ENCODE data around the gene PDXDC1.
"Not testable (repeated sequence)": the region's sequence is repeated elsewhere in the genome, so short reads cannot be mapped to it uniquely, and the experiment has no call there.

PDXDC1 gene

DNA sequence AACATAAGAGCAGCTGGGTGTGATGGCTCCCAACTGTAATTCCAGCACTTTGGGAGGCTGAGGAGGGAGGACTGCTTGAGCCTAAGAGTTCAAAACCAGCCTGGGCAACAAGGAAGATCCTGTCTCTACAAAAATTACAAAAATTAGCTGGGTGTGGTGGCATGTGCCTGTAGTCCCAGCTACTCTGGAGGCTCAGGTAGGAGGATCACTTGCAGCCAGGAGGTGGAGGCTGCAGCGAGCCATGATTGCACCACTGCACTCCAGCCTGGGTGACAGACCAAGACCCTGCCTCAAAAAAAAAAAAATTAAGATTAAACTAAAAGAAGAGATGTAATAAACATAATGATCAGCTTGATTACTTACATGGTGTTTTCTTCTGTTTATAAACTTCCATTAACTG lies 75.6 kb downstream of the PDXDC1 start:
- CTCF ChIA-PET = not testable (repeated sequence)

GRCh38 chr16:15051387-15051951 lies 76.6 kb downstream of the PDXDC1 start:
- peaks cover 26% of the 10 kb centered on the region for H3K4me1 Mint-ChIP-seq
- CTCF ChIA-PET = no interaction called here

More for the DNA sequence above, 75.6 kb downstream of the PDXDC1 start:
- H3K4me3 Mint-ChIP-seq, H3K9me3 Mint-ChIP-seq, H3K27ac Mint-ChIP-seq, H3K27me3 Mint-ChIP-seq, DNase-seq: not testable (repeated sequence)
- Mint-ChIP-seq H3K4me1 (peaks cover 22% of the 10 kb centered on the region), H3K36me3 (peaks cover 13% of the 10 kb centered on the region)

GRCh38 chr16:15052747-15053476 lies 78.1 kb downstream of the PDXDC1 start:
- CTCF ChIA-PET = no interaction called here

More at GRCh38 chr16:15051387-15051951, 76.6 kb downstream of the PDXDC1 start:
- Mint-ChIP-seq H3K9me3 (no peaks in the 10 kb centered on the region), H3K27ac (no peak overlapping the region), H3K36me3 (peaks cover 10% of the 10 kb centered on the region), H3K27me3 (no peaks in the 10 kb centered on the region), H3K4me3 (no peak overlapping the region)
- no peak for DNase-seq

DNA sequence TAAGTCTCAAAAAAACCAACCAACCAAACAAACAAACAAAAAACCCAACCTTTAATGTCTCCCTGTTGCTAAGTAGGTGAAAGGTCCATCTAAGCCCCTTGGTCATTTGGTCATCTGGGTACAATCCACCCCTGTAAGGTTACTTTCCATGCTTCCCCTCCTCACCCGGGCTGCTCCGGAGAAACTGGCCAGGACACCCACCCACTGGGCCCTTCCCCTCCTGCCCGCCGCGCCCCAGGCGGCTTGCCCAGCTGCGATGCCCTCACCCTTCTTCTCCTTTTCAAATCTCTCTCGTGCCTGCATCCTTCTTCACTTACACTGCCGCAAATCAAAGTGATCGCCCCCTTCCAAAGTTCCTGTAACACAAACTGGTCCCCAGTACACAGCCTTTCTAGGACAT lies 79.1 kb downstream of the PDXDC1 start:
- Mint-ChIP-seq H3K4me1 (peaks cover 27% of the 10 kb centered on the region), H3K9me3 (no peaks in the 10 kb centered on the region), H3K27ac (no peak overlapping the region), H3K4me3 (peak overlapping the region; percentile 91), H3K27me3 (no peaks in the 10 kb centered on the region), H3K36me3 (peaks cover 5% of the 10 kb centered on the region)
- CTCF ChIA-PET = no interaction called here
- DNase-seq = no peak

More at GRCh38 chr16:15052747-15053476, 78.1 kb downstream of the PDXDC1 start:
- Mint-ChIP-seq H3K36me3 (peaks cover 2% of the 10 kb centered on the region), H3K4me1 (peaks cover 27% of the 10 kb centered on the region), H3K9me3 (no peaks in the 10 kb centered on the region), H3K4me3 (no peak overlapping the region), H3K27ac (no peak overlapping the region), H3K27me3 (no peaks in the 10 kb centered on the region)
- DNase-seq = no peak

DNA sequence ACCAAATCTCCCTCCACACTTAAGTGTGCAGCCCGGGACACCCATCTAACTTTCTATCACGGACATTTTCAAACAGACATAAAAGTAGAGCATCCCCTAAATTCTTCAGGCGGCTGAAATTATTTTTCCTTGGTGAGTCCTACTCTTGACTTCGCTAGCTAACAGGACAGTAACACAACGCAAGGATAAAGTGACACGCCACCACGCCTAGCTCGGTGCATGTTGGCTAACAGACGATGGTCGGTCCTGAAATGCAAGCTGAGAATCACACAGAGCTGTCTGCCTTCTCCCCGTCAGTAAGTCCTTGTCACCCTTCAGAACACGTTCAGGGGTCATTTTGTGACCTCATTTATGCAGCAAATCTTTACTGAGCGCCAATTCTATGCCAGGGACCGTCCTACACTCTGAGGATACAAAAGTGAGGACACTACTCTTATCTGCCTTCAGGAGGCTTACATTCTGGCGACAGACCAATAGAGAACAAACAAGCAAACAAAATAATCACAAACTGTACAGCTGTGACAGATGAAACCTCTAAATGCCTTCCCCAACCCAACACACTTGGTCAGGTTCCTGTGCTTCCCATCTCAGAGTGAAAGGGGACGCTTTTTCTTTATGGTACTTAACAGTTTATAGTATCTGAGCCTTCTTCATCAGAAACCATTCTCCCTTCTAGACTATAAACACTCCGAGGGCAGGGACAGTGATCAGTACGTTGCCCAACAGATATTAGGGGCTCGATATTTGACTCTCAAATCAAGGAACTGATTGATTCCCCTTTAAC lies 79.7 kb downstream of the PDXDC1 start:
- peak overlapping the region; percentile 88 for H3K27ac Mint-ChIP-seq
- peaks cover 27% of the 10 kb centered on the region for H3K4me1 Mint-ChIP-seq
- CTCF ChIA-PET = no interaction called here
- H3K4me3 Mint-ChIP-seq = peak overlapping the region; percentile 91
- peaks cover 9% of the 10 kb centered on the region for H3K36me3 Mint-ChIP-seq
- H3K9me3 Mint-ChIP-seq = no peaks in the 10 kb centered on the region
- H3K27me3 Mint-ChIP-seq = no peaks in the 10 kb centered on the region
- no peak for DNase-seq

DNA sequence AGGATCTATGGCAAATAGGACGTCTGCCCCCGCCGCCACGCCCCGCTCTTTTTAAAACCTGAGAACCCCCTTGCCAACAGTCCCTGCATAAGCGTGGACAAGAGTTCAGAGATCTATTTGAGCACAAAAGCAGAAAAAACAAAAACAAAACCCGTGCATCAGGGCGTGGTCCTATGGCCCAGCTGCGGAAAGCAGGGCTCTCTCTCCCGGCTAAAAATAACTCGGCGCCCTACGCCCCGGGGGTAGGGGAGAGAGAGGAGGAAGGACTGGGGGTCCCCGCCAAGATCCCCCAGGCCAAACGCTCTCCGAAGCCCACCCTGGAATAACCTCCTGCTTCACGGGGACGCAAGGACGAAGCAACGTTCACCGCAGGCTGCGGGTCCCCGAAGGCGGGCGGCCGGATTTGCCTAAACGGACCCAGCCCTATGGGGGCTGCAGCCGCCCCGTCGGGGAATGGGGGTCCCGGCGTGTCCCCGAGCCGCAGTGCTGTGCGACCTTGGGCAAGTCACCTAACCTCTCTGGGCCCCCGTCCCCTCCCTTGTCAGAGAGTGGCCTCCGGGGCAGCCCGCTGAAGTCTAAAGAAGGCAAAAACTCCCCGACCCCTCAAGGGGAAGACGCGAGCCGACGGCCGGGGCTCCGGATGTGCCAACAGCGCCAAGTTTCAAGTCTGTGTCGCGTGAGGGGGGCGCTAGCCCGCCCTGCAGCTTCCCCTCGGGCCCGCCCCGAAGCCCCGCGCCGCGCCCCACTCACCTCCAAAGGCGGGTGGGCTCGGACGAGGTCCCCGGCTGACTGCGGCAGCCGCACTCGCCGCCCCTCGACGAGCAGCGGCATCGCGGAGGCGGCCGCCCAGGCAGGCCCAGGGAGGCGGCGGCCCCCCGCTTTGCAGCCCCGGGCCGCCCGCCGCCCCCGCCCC lies 80.6 kb downstream of the PDXDC1 start:
- Mint-ChIP-seq H3K36me3 (peaks cover 11% of the 10 kb centered on the region), H3K9me3 (no peaks in the 10 kb centered on the region), H3K4me3 (peak overlapping the region; percentile 91), H3K4me1 (peaks cover 23% of the 10 kb centered on the region), H3K27me3 (no peaks in the 10 kb centered on the region), H3K27ac (peak overlapping the region; percentile 88)
- DNase-seq = peak; percentile 82
- CTCF ChIA-PET = interaction anchor here (0.6 kb wide), 1 partner anchor 950 kb away, joined by 3 read pairs; no protein-coding TSS in a partner anchor

GRCh38 chr16:15057681-15058417 lies 83.0 kb downstream of the PDXDC1 start:
- Mint-ChIP-seq H3K36me3 (peaks cover 30% of the 10 kb centered on the region), H3K9me3 (no peaks in the 10 kb centered on the region), H3K27ac (no peak overlapping the region), H3K27me3 (no peaks in the 10 kb centered on the region), H3K4me1 (peaks cover 20% of the 10 kb centered on the region), H3K4me3 (no peak overlapping the region)
- DNase-seq = no peak
- CTCF ChIA-PET = interaction anchor here (0.6 to 0.9 kb wide), 2 partner anchors 13 to 410 kb away, joined by 3 read pairs; no protein-coding TSS in a partner anchor

DNA sequence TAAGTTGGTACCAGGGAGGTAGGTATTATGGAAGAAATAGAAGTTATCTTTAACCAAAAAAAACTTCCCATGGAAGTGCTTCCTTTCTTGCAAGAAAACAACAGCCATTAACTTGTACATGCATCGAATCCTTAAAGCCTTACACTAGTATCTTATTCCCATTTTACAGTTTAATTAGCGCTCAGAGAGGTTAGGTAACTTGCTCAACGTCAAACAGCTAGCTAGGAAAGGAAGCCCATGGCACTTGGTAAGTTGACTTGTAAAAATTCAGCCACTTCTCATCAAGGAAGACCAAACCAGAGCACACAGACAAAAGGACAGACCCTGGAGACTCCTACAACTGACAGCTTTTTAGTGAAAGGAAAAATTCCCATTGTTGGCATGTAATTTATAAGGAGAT lies 84.5 kb downstream of the PDXDC1 start:
- no peak for DNase-seq
- Mint-ChIP-seq H3K4me1 (peaks cover 13% of the 10 kb centered on the region), H3K4me3 (no peak overlapping the region), H3K27me3 (no peaks in the 10 kb centered on the region), H3K27ac (no peak overlapping the region), H3K9me3 (no peaks in the 10 kb centered on the region), H3K36me3 (peaks cover 34% of the 10 kb centered on the region)
- CTCF ChIA-PET = no interaction called here

DNA sequence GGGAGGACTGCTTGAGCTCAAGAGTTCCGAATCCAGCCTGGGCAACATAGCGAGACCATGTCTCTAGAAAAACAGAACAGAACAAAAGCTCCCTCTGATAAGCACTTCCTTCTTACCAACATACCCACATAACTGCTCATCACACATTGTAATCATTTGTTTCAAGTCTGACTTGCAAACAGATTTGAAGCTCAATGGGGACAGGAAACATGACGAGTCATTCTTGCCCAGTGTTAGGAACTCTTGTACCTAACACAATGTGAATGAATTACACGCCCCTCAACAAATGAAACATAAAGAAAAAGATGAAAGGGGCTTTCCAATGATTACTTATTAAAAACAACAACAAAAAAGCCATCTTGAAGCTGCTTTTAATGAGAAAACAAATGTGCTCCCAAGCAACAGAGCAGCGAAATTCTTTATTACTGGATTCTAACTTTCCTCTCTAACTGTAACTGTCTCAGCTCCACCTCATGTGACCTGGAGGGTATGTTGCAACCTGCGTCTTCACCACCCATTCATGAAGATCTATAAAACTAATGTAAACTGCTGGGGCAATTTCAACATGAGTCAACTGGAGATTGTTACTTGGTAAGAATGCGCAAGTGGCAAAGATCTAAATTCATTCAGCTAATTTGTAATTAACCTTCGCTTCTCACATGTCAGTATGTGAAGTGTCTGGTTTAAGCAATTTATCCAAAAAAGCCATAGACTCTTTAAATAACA lies 87.4 kb downstream of the PDXDC1 start:
- H3K4me1 Mint-ChIP-seq, H3K9me3 Mint-ChIP-seq, DNase-seq, H3K4me3 Mint-ChIP-seq, H3K27ac Mint-ChIP-seq, H3K27me3 Mint-ChIP-seq: not testable (repeated sequence)
- H3K36me3 Mint-ChIP-seq = peaks cover 41% of the 10 kb centered on the region
- CTCF ChIA-PET = interaction anchor here (1.3 kb wide), 1 partner anchor 9 kb away, joined by 3 read pairs; no protein-coding TSS in a partner anchor

- DNase-seq, H3K27ac Mint-ChIP-seq, H3K4me3 Mint-ChIP-seq, H3K9me3 Mint-ChIP-seq, H3K27me3 Mint-ChIP-seq, CTCF ChIA-PET, H3K4me1 Mint-ChIP-seq: not testable (repeated sequence)
- H3K36me3 Mint-ChIP-seq = peaks cover 34% of the 10 kb centered on the region
Measured at GRCh38 chr16:15065961-15066360, 91.1 kb downstream of the PDXDC1 start.

GRCh38 chr16:15066690-15067089 lies 91.9 kb downstream of the PDXDC1 start:
- DNase-seq, H3K4me3 Mint-ChIP-seq, H3K4me1 Mint-ChIP-seq, H3K9me3 Mint-ChIP-seq, H3K27ac Mint-ChIP-seq, CTCF ChIA-PET, H3K27me3 Mint-ChIP-seq: not testable (repeated sequence)
- peaks cover 29% of the 10 kb centered on the region for H3K36me3 Mint-ChIP-seq

- not testable (repeated sequence) for H3K27me3 Mint-ChIP-seq, DNase-seq, H3K4me1 Mint-ChIP-seq, H3K27ac Mint-ChIP-seq, H3K9me3 Mint-ChIP-seq, H3K4me3 Mint-ChIP-seq
- CTCF ChIA-PET = interaction anchor here (0.7 to 1.2 kb wide), 2 partner anchors 9 to 14 kb away, joined by 3 read pairs; no protein-coding TSS in a partner anchor
- H3K36me3 Mint-ChIP-seq = peaks cover 32% of the 10 kb centered on the region
Measured at GRCh38 chr16:15071013-15071412, 96.2 kb downstream of the PDXDC1 start.
